CD14-positive monocyte (primary cell): ENCODE data around the gene CRTC3. TPM values are rescaled to one million over a fixed set of nuclear protein-coding genes. Genes with fewer than 3 reads are reported as not detected.
A peak's percentile ranks its signal among the peaks of the same experiment; 100 is the strongest.
"Not testable (repeated sequence)": the region's sequence is repeated elsewhere in the genome, so short reads cannot be mapped to it uniquely, and the experiment has no call there.

Experiments used
- DNase-seq, 3 donors: peaks; one replicate each; pipeline ENCODE4 v3.0.0-alpha.2; 2011 to 2022
- H2AFZ ChIP-seq: 2 replicates; pipeline ENCODE4 v1.6.0; 2012; ENCODE audit warnings: mild to moderate bottlenecking, low read depth, low read length, inconsistent platforms; ENCODE audit not compliant: insufficient read depth, poor library complexity, severe bottlenecking
- H3K27ac ChIP-seq, 2 donors: 1 replicate in 1 of 2; 2 replicates in 1 of 2; pipeline ENCODE4 v1.5.1; 2012 to 2013; ENCODE audit warnings: low read length in 2 of 2, control low read depth in 1 of 2, inconsistent platforms in 1 of 2, low read depth in 1 of 2, mild to moderate bottlenecking in 1 of 2
- H3K27me3 ChIP-seq, 2 donors: one replicate each; pipeline versions ENCODE4 v1.6.0 to v1.6.1; 2011 to 2013; ENCODE audit warnings: low read length in 2 of 2; ENCODE audit not compliant: control insufficient read depth in 2 of 2, insufficient read depth in 2 of 2
- H3K36me3 ChIP-seq, 2 donors: replicated peaks in 1 of 2; 1 replicate in 1 of 2; 2 replicates in 1 of 2; pipeline versions ENCODE4 v1.5.1 to v1.6.1; 2012 to 2013; ENCODE audit warnings: low read length in 2 of 2, control low read depth in 1 of 2, inconsistent platforms in 1 of 2, mild to moderate bottlenecking in 1 of 2; ENCODE audit not compliant: insufficient read depth in 2 of 2, control insufficient read depth in 1 of 2
- H3K4me1 ChIP-seq, 2 donors: 1 replicate in 1 of 2; 2 replicates in 1 of 2; pipeline versions ENCODE4 v1.5.1 to v1.6.1; 2012 to 2013; ENCODE audit warnings: low read length in 2 of 2, control low read depth in 1 of 2, inconsistent platforms in 1 of 2, mild to moderate bottlenecking in 1 of 2, moderate library complexity in 1 of 2; ENCODE audit not compliant: insufficient read depth in 2 of 2, control insufficient read depth in 1 of 2
- H3K4me2 ChIP-seq: replicated peaks from 2 replicates; pipeline ENCODE3; 2012; ENCODE audit warnings: low read length, moderate library complexity, mild to moderate bottlenecking; ENCODE audit not compliant: poor library complexity, severe bottlenecking; ENCODE audit errors: extremely low read depth
- H3K4me3 ChIP-seq, 3 experiments: fragments of 200-600 bp in 1 of 3; sonication (generic) in 1 of 3; replicated peaks in 1 of 3; 1 replicate in 2 of 3; 2 replicates in 1 of 3; pipeline ENCODE4 v1.5.1; 2011 to 2013; ENCODE audit warnings: low read length in 3 of 3, mild to moderate bottlenecking in 3 of 3, control low read depth in 2 of 3, low read depth in 2 of 3, inconsistent platforms in 1 of 3, moderate library complexity in 1 of 3
- H3K79me2 ChIP-seq: 2 replicates; pipeline ENCODE4 v1.6.0; 2012; ENCODE audit warnings: mild to moderate bottlenecking, control low read depth, inconsistent platforms, low read length, moderate library complexity; ENCODE audit not compliant: insufficient read depth
- H3K9ac ChIP-seq: 2 replicates; pipeline ENCODE4 v1.6.0; 2017; ENCODE audit warnings: low read length, mild to moderate bottlenecking; ENCODE audit not compliant: insufficient read depth, poor library complexity, severe bottlenecking
- H3K9me3 ChIP-seq, 2 donors: replicated peaks in 1 of 2; 1 replicate in 1 of 2; 2 replicates in 1 of 2; pipeline versions ENCODE4 v1.5.1 to v1.6.1; 2012 to 2013; ENCODE audit warnings: low read length in 2 of 2, control low read depth in 1 of 2; ENCODE audit not compliant: control insufficient read depth in 1 of 2, insufficient read depth in 1 of 2
- H4K20me1 ChIP-seq: 2 replicates; pipeline ENCODE4 v1.6.0; 2012; ENCODE audit warnings: mild to moderate bottlenecking, low read length, control low read depth, moderate library complexity; ENCODE audit not compliant: insufficient read depth
- H3K27ac Mint-ChIP-seq, 7 donors: one replicate each; pipeline ENCODE4 v1.8.0; 2020; ENCODE audit warnings: mild to moderate bottlenecking in 7 of 7, mixed read lengths in 7 of 7, moderate library complexity in 6 of 7, inconsistent platforms in 2 of 7
- H3K27me3 Mint-ChIP-seq, 3 donors: one replicate each; pipeline ENCODE4 v1.8.0; 2021 to 2022; ENCODE audit warnings: low read depth in 3 of 3, mild to moderate bottlenecking in 3 of 3, mixed read lengths in 3 of 3, moderate library complexity in 3 of 3, inconsistent platforms in 1 of 3
- H3K36me3 Mint-ChIP-seq, 2 donors: one replicate each; pipeline ENCODE4 v1.8.0; 2020; ENCODE audit warnings: mixed read lengths in 2 of 2, inconsistent platforms in 1 of 2, mild to moderate bottlenecking in 1 of 2
- H3K4me1 Mint-ChIP-seq: one replicate; pipeline ENCODE4 v1.8.0; 2020; ENCODE audit warnings: mild to moderate bottlenecking, mixed read lengths
- H3K4me3 Mint-ChIP-seq, 2 donors: one replicate each; pipeline ENCODE4 v1.8.0; 2020; ENCODE audit warnings: mild to moderate bottlenecking in 2 of 2, mixed read lengths in 2 of 2, moderate library complexity in 1 of 2
- H3K9me3 Mint-ChIP-seq, 7 donors: one replicate each; pipeline ENCODE4 v1.8.0; 2020 to 2022; ENCODE audit warnings: mixed read lengths in 7 of 7, mild to moderate bottlenecking in 6 of 7, moderate library complexity in 6 of 7, inconsistent platforms in 2 of 7
- WGBS: methylation state at CpG from one replicate; pipeline ENCODE4 v1.1.5; 2013; ENCODE audit warnings: missing lambda C conversion rate; ENCODE audit not compliant: insufficient coverage; 5-methylcytosine and 5-hydroxymethylcytosine counted together
- intact Hi-C, 2 donors: fragments of 100-400 bp; cut with micrococcal nuclease; formaldehyde crosslinking; loops; one replicate each; pipeline versions ENCODE4 v1.15.0 to v1.15.1; 2023
- polyA plus RNA-seq, 3 donors: library from polyadenylated mRNA; depleted of rRNA in 1 of 3; unstranded in 2 of 3; stranded (reverse) in 1 of 3; fragments of 300-500 nt in 2 of 3; fragments of >200 nt in 1 of 3; fragmentation: Illumina TruSeq in 2 of 3; gene quantifications; 1 replicate in 2 of 3; 2 replicates in 1 of 3; pipeline ENCODE4 v1.2.3, GENCODE V29; 2012 to 2021
- TF ChIP-seq, protein P1 (sequence below): fragments of 200-600 bp; IDR thresholded peaks from one replicate; pipeline ENCODE4 v1.8.0; 2022; ENCODE audit warnings: antibody characterized with exemption, mild to moderate bottlenecking

Gene CRTC3
- polyA plus RNA-seq, 3 donors: 6.0 to 25.4 (median 12.2) TPM

- H3K36me3 ChIP-seq: no peaks in the 10 kb centered on the region
- peaks cover 2 to 13% (median 11%) of the 10 kb centered on the region in 3 donors for H3K27me3 Mint-ChIP-seq
- no peak overlapping the region for H3K4me3 Mint-ChIP-seq
- H3K79me2 ChIP-seq: no peaks in the 10 kb centered on the region
- no peaks in the 10 kb centered on the region for H3K27me3 ChIP-seq
- H3K4me3 ChIP-seq: no peak overlapping the region
- no peaks in the 10 kb centered on the region for H4K20me1 ChIP-seq
- TF ChIP-seq, protein P1, sequence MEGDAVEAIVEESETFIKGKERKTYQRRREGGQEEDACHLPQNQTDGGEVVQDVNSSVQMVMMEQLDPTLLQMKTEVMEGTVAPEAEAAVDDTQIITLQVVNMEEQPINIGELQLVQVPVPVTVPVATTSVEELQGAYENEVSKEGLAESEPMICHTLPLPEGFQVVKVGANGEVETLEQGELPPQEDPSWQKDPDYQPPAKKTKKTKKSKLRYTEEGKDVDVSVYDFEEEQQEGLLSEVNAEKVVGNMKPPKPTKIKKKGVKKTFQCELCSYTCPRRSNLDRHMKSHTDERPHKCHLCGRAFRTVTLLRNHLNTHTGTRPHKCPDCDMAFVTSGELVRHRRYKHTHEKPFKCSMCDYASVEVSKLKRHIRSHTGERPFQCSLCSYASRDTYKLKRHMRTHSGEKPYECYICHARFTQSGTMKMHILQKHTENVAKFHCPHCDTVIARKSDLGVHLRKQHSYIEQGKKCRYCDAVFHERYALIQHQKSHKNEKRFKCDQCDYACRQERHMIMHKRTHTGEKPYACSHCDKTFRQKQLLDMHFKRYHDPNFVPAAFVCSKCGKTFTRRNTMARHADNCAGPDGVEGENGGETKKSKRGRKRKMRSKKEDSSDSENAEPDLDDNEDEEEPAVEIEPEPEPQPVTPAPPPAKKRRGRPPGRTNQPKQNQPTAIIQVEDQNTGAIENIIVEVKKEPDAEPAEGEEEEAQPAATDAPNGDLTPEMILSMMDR: no peak
- no peak overlapping the region for H2AFZ ChIP-seq
- peaks cover 0 to 3% (median 0%) of the 10 kb centered on the region in 7 donors for H3K9me3 Mint-ChIP-seq
- DNase-seq: no peak
- H3K9ac ChIP-seq: no peak overlapping the region
- H3K27ac Mint-ChIP-seq: peak overlapping the region in 1 of 7 donors; percentile 23
- peaks cover under 1 to 1% of the 10 kb centered on the region in 2 donors for H3K4me1 ChIP-seq
- H3K27ac ChIP-seq: no peak overlapping the region
- WGBS: 97% methylated on average over 4 of the region's 4 CpGs
- peaks cover 0 to 3% of the 10 kb centered on the region in 2 donors for H3K36me3 Mint-ChIP-seq
- peaks cover 10% of the 10 kb centered on the region for H3K4me1 Mint-ChIP-seq
- intact Hi-C loops: no loop called here
- H3K9me3 ChIP-seq: no peaks in the 10 kb centered on the region
- H3K4me2 ChIP-seq: no peak overlapping the region
Observed at GRCh38 chr15:90671216-90671615, 141.5 kb downstream of the CRTC3 start.

- H3K4me1 ChIP-seq, H2AFZ ChIP-seq, H3K4me1 Mint-ChIP-seq, H3K36me3 ChIP-seq, H4K20me1 ChIP-seq, H3K9me3 Mint-ChIP-seq, H3K4me3 Mint-ChIP-seq, H3K27me3 ChIP-seq, H3K27ac ChIP-seq, H3K27ac Mint-ChIP-seq, H3K79me2 ChIP-seq, H3K9ac ChIP-seq, H3K4me3 ChIP-seq, intact Hi-C loops, H3K4me2 ChIP-seq, H3K9me3 ChIP-seq, H3K36me3 Mint-ChIP-seq, DNase-seq: not testable (repeated sequence)
- WGBS: no CpG with 5 or more reads among the region's 10 CpGs
- peaks cover 0 to 11% (median 7%) of the 10 kb centered on the region in 3 donors for H3K27me3 Mint-ChIP-seq
Observed at GRCh38 chr15:90673357-90673756, 143.6 kb downstream of the CRTC3 start.
